Right lobe of liver (tissue), 6 donors: ENCODE measurements around the gene TSPAN9. TPM values are rescaled to one million over a fixed set of nuclear protein-coding genes. Genes with fewer than 3 reads are reported as not detected.

Experiments used
- ATAC-seq, 4 donors: fragments of 200-7000 bp; cut with Tn5 transposase; one replicate each; pipeline ENCODE4 v1.9.1; 2020; ENCODE audit warnings: mild to moderate bottlenecking in 4 of 4, moderate library complexity in 4 of 4
- DNase-seq, 3 donors: peaks; one replicate each; pipeline ENCODE4 v3.0.0-alpha.2; 2020
- H3K27ac ChIP-seq, 3 donors: fragments of 200-600 bp; one replicate each; pipeline ENCODE4 v1.8.0; 2022
- H3K27me3 ChIP-seq, 2 donors: fragments of 200-600 bp; one replicate each; pipeline ENCODE4 v1.8.0; 2022
- H3K36me3 ChIP-seq, 4 donors: fragments of 200-600 bp; sonication (generic) in 1 of 4; one replicate each; pipeline versions ENCODE4 v1.5.1 to v1.8.0; 2017 to 2022; ENCODE audit warnings: control low read depth in 1 of 4
- H3K4me1 ChIP-seq, 4 donors: fragments of 200-600 bp; sonication (generic) in 1 of 4; one replicate each; pipeline versions ENCODE4 v1.5.1 to v1.8.0; 2017 to 2022; ENCODE audit warnings: control low read depth in 1 of 4
- H3K4me3 ChIP-seq, 3 donors: fragments of 200-600 bp; one replicate each; pipeline ENCODE4 v1.8.0; 2022
- H3K9me3 ChIP-seq, 4 donors: fragments of 200-600 bp; sonication (generic) in 1 of 4; one replicate each; pipeline versions ENCODE4 v1.5.1 to v1.8.0; 2017 to 2022; ENCODE audit warnings: control low read depth in 1 of 4
- CTCF ChIP-seq, 4 donors: fragments of 200-600 bp in 3 of 4; fragments of 450-650 bp in 1 of 4; IDR thresholded peaks; one replicate each; pipeline versions ENCODE4 v1.5.1 to v1.8.0; 2016 to 2022; ENCODE audit warnings: antibody characterized with exemption in 4 of 4, mild to moderate bottlenecking in 2 of 4
- POLR2A ChIP-seq: fragments of 450-650 bp; IDR thresholded peaks from one replicate; pipeline ENCODE4 v1.6.1; 2017; ENCODE audit warnings: antibody characterized with exemption, mild to moderate bottlenecking
- WGBS: methylation state at CpG from one replicate; pipeline ENCODE4 v1.1.6; 2018; ENCODE audit warnings: low coverage, low lambda C conversion rate; ENCODE audit not compliant: insufficient coverage; ENCODE audit errors: missing lambda C conversion rate; 5-methylcytosine and 5-hydroxymethylcytosine counted together
- intact Hi-C, 2 donors: fragments of 100-400 bp; cut with DNase I; formaldehyde crosslinking; loops; one replicate each; pipeline versions ENCODE4 v1.11.2 to v1.14.1; 2022
- total RNA-seq, 6 experiments: library from RNA; depleted of rRNA in 2 of 6; stranded (reverse); fragments of >200 nt in 2 of 6; fragmentation: NEBNext Ultra II Directional in 3 of 6; extraction: Animal tissue kit (Norgen Biotek cat#: 25700) in 3 of 6; gene quantifications; one replicate each; pipeline versions ENCODE4 v1.1.0 to v1.2.4, GENCODE V29; 2016 to 2023
- donor health status: DM: no; HTN: yes; CAD: no.
- donor health status: DM: no; HTN: no; CAD: no.
- donor health status: DM: no; HTN: no; CAD: no.
- donor health status: DM: no; HTN: yes; CAD: no.
- donor health status: DM: no; HTN: yes; CAD: no.

TSPAN9 gene
- total RNA-seq, 6 experiments from 2014 or later = 23.7 to 53.2 (median 39.8) TPM

DNA sequence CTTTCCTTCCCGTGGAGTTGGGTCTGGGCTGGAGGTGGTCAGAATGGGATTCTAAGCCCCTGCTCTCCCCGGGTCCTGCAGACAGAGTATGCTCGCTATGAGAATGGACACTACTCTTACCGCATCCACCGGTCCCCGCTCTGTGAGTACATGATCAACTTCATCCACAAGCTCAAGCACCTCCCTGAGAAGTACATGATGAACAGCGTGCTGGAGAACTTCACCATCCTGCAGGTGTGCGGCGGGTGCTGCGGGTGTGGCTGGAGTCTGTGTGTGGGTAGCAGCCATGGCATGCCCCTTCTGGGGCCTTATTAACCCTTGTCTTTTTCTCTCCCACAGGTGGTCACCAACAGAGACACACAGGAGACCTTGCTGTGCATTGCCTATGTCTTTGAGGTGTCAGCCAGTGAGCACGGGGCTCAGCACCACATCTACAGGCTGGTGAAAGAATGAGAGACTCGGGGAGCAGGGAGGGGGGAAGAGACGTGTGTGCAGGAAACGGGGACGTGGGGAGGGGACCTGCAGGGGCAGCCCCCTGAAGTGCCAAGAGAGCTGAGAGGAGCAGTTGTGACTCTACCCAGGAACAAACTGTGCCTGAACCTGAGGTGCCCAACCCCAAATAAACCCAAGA lies 37.0 kb upstream of the TSPAN9 start:
- Histone ChIP-seq H3K27ac (no peak overlapping the region), H3K9me3 (no peaks in the 10 kb centered on the region), H3K36me3 (no peaks in the 10 kb centered on the region), H3K4me3 (no peak overlapping the region), H3K4me1 (no peaks in the 10 kb centered on the region), H3K27me3 (no peaks in the 10 kb centered on the region)
- ATAC-seq (no peak), DNase-seq (no peak)
- 86% methylated on average over 12 of the region's 15 CpGs for WGBS
- intact Hi-C loops = no loop called here
- TF ChIP-seq CTCF (IDR thresholded peaks at IDR 0.05) (no peak), POLR2A (no peak)

GRCh38 chr12:3040663-3041544 lies 36.3 kb upstream of the TSPAN9 start:
- no peak overlapping the region for H3K27ac ChIP-seq
- no peak for DNase-seq
- 50% methylated on average over 1 of the region's 29 CpGs for WGBS
- intact Hi-C loops = no loop called here
- TF ChIP-seq POLR2A (no peak), CTCF (IDR thresholded peaks at IDR 0.05) (no peak)
- H3K4me1 ChIP-seq = no peaks in the 10 kb centered on the region
- H3K36me3 ChIP-seq = no peaks in the 10 kb centered on the region
- H3K27me3 ChIP-seq = no peaks in the 10 kb centered on the region
- no peaks in the 10 kb centered on the region for H3K9me3 ChIP-seq
- ATAC-seq = no peak
- H3K4me3 ChIP-seq = no peak overlapping the region

GRCh38 chr12:3041558-3042164 lies 35.5 kb upstream of the TSPAN9 start:
- peak; percentile 35 to 61 (median 49) for TF ChIP-seq CTCF (IDR thresholded peaks at IDR 0.05)
- no peak for TF ChIP-seq POLR2A
- DNase-seq (peak in 2 of 3 donors; percentile 49 to 59), ATAC-seq (peak; percentile 72 to 83 (median 81))
- Histone ChIP-seq H3K4me1 (no peaks in the 10 kb centered on the region), H3K9me3 (no peaks in the 10 kb centered on the region), H3K4me3 (no peak overlapping the region), H3K27ac (no peak overlapping the region), H3K27me3 (no peaks in the 10 kb centered on the region), H3K36me3 (no peaks in the 10 kb centered on the region)
- 57% methylated on average over 7 of the region's 11 CpGs for WGBS
- intact Hi-C loops = no loop called here

DNA sequence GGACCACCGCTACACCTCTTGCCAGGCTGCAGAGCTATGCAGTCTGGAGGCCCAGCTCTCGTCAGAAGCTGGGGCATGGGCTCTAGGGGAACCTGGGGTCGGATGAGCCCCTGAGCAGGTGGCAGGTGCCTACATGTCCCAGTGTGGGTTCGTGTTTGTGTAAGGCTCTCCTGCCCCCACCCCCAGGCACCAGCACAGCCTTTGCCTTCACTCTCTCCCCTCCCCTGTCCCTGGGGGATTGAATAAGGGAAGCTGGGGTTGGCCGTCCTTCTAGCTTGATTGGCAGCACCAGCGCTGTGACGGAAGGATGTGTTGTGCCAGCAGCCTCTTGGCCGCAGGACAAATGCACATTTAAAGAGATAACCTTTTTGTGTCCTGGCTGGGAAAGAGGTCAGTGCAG lies 34.8 kb upstream of the TSPAN9 start:
- intact Hi-C loops = no loop called here
- 25% methylated on average over 7 of the region's 8 CpGs for WGBS
- DNase-seq (peak in 1 of 3 donors; percentile 60), ATAC-seq (peak; percentile 20 to 76 (median 36))
- Histone ChIP-seq H3K27ac (no peak overlapping the region), H3K36me3 (no peaks in the 10 kb centered on the region), H3K9me3 (no peaks in the 10 kb centered on the region), H3K27me3 (no peaks in the 10 kb centered on the region), H3K4me1 (no peaks in the 10 kb centered on the region), H3K4me3 (no peak overlapping the region)
- no peak for TF ChIP-seq POLR2A

- H3K4me3 ChIP-seq = no peak overlapping the region
- ATAC-seq = no peak
- no peak overlapping the region for H3K27ac ChIP-seq
Observed at GRCh38 chr12:3042826-3043225, 34.4 kb upstream of the TSPAN9 start.

More at GRCh38 chr12:3042826-3043225, 34.4 kb upstream of the TSPAN9 start:
- TF ChIP-seq POLR2A (no peak), CTCF (IDR thresholded peaks at IDR 0.05) (no peak)
- no peak for DNase-seq
- 74% methylated on average over 4 of the region's 4 CpGs for WGBS
- Histone ChIP-seq H3K27me3 (no peaks in the 10 kb centered on the region), H3K36me3 (no peaks in the 10 kb centered on the region), H3K9me3 (no peaks in the 10 kb centered on the region), H3K4me1 (no peaks in the 10 kb centered on the region)
- intact Hi-C loops = no loop called here
